Measurements from ENCODE around the gene LIPH.
"Not testable (repeated sequence)": the region's sequence is repeated elsewhere in the genome, so short reads cannot be mapped to it uniquely, and the experiment has no call there.

- TF ChIP-seq, protein P1, sequence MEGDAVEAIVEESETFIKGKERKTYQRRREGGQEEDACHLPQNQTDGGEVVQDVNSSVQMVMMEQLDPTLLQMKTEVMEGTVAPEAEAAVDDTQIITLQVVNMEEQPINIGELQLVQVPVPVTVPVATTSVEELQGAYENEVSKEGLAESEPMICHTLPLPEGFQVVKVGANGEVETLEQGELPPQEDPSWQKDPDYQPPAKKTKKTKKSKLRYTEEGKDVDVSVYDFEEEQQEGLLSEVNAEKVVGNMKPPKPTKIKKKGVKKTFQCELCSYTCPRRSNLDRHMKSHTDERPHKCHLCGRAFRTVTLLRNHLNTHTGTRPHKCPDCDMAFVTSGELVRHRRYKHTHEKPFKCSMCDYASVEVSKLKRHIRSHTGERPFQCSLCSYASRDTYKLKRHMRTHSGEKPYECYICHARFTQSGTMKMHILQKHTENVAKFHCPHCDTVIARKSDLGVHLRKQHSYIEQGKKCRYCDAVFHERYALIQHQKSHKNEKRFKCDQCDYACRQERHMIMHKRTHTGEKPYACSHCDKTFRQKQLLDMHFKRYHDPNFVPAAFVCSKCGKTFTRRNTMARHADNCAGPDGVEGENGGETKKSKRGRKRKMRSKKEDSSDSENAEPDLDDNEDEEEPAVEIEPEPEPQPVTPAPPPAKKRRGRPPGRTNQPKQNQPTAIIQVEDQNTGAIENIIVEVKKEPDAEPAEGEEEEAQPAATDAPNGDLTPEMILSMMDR (IDR thresholded peaks at IDR 0.05), result not testable (repeated sequence)
- not testable (repeated sequence) for TF ChIP-seq POLR2A (IDR thresholded peaks at IDR 0.05)
Measured at GRCh38 chr3:185466123-185466522, 86.3 kb downstream of the LIPH start.
